Fibroblast of the aortic adventitia (primary cell): ENCODE measurements around the gene SLC16A1. TPM values are rescaled to one million over a fixed set of nuclear protein-coding genes. Genes with fewer than 3 reads are reported as not detected.

Source experiments
- DNase-seq: peaks from one replicate; pipeline ENCODE4 v3.0.0-alpha.2; 2010; ENCODE audit warnings: low read depth
- H3K4me3 ChIP-seq: 2 replicates; pipeline ENCODE4 v1.5.1; 2011; ENCODE audit warnings: low read depth, mild to moderate bottlenecking, control low read depth, low read length, moderate library complexity
- CTCF ChIP-seq: IDR thresholded peaks from 2 replicates; pipeline ENCODE4 v1.5.1; 2011; ENCODE audit warnings: mild to moderate bottlenecking, low read length, control low read depth, inconsistent platforms; ENCODE audit not compliant: insufficient read depth
- total RNA-seq: library from RNA; depleted of rRNA; stranded (reverse); fragments of >200 nt; gene quantifications from 2 replicates; pipeline ENCODE4 v1.2.3, GENCODE V29; 2012; ENCODE audit warnings: low replicate concordance

SLC16A1 gene
- total RNA-seq, 1 donor = 71.9 TPM

DNA sequence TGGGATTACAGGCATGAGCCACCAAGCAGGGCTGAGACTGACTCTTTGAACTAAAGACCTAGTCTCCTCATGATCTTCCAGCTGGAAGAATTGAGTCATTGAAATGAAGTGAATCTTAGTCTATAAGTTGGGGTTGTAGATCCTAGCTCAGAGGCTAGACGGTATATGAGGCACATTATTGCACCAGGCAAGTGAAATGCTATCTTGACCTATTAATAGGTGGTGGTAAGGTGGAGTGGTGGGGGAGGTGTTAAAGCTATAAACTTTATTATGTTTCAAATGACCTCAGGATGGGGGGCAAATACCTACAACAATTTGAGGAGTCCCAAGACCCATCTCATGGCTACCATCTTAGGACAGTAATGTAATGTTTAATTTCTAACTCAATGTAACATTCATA, 36.8 kb upstream of the SLC16A1 start:
- no peak overlapping the region for H3K4me3 ChIP-seq
- TF ChIP-seq CTCF = no peak
- no peak for DNase-seq

DNA sequence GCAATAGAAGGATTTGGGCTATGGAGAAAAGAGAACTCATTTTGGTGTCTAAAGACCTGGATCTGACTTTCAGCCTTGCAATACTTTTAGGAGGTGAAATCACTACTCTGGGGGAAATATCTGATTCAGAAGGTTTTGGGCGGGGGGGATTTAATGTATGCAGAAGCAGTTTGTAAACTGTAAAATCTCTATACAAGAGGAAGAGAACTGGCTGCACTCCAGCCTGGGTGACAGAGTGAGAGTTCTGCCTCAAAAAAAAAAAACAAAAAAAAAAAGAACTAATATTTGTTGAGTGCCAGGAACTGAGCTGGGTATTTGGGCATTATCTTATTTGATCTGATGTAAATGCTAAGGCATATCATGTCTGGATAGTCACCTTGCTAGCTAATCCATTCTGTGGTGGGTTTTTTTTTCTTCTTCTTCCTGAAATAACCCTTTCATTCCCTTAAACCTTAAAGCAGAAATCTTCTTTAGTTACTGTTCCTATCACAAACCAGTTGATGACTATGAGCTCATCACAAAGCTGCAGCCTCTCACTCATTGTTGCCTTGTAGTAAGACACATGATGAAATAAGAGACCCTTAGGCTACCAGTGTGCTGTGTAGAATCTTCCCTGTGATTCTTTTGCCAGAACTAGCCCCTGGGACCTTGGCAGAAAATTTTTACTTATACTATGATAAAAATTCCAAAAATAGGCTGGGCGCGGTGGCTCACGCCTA, 35.6 kb upstream of the SLC16A1 start:
- no peak for TF ChIP-seq CTCF
- no peak for DNase-seq
- H3K4me3 ChIP-seq = no peak overlapping the region

GRCh38 chr1:112990271-112990670, 34.3 kb upstream of the SLC16A1 start:
- TF ChIP-seq CTCF = no peak
- H3K4me3 ChIP-seq = no peak overlapping the region
- no peak for DNase-seq

DNA sequence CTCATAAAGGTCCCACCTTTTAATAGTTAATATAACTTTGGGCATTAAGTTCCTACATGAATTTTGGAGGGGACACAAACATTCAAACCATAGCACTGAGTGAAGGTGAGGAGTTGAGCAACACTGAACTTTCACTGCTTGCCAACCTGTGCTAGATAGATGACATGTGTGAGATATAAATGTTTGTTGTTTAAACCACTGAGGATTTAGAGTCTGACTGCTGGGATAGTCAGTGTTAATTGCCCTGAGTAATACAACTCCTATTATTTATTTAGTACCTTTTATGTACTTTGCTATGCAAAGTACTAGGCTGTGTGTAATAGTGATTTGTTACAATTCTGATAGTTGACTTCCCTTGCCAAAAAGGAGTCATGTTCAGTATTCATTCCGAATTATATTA, 32.4 kb upstream of the SLC16A1 start:
- TF ChIP-seq CTCF = no peak
- no peak overlapping the region for H3K4me3 ChIP-seq
- no peak for DNase-seq

GRCh38 chr1:112985123-112985522, 29.1 kb upstream of the SLC16A1 start:
- no peak for DNase-seq
- no peak for TF ChIP-seq CTCF
- H3K4me3 ChIP-seq = no peak overlapping the region

DNA sequence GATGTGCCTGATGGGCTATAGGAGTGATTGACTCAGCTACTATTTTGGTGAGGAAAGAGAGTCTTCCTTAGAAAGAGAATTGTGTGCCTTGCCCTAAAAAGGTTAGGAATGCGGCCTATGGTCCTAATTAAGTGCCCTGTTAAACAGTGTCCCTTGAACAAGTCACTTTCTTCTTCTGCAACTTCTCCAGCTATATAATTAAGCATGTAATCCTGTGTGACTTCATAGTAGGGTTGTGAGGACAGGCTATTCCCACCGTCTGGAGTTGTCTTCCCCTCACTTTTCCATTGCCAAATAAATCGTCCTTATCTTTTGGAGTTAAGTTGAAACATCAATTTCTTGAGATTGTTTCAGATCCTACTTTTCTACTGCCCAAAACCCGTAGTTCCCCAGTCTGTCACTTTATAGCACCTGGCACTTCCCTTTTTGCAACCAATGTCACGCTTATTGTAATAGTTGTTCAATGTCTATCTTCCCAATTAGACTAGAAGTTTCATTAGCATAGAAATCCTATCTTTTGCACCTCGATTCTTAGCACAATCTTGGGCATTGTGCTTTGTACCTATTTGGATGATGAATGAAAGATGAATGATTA, 27.6 kb upstream of the SLC16A1 start:
- TF ChIP-seq CTCF = no peak
- no peak overlapping the region for H3K4me3 ChIP-seq

More for the DNA sequence above, 27.6 kb upstream of the SLC16A1 start:
- no peak for DNase-seq
